NCI-H1105 (cell line): ENCODE measurements around the gene LRMDA.

ENCODE experiments used
- DNase-seq: peaks from one replicate; lab custom pipeline; 2025; lab: John Stamatoyannopoulos, UW

Gene LRMDA

GRCh38 chr10:76305930-76306615 is 874.6 kb downstream of the LRMDA start:
- DNase-seq, result no peak

GRCh38 chr10:76306856-76307255 is 875.4 kb downstream of the LRMDA start:
- no peak for DNase-seq

- no peak for DNase-seq
Observed at GRCh38 chr10:76309070-76309469, 877.6 kb downstream of the LRMDA start.

- DNase-seq, result no peak
Observed at GRCh38 chr10:76309741-76310587, 878.5 kb downstream of the LRMDA start.

- no peak for DNase-seq
Observed at GRCh38 chr10:76310588-76311080, 879.2 kb downstream of the LRMDA start.

GRCh38 chr10:76311752-76312636 is 880.6 kb downstream of the LRMDA start:
- DNase-seq, result no peak

- no peak for DNase-seq
Observed at GRCh38 chr10:76315240-76315639, 883.8 kb downstream of the LRMDA start.

GRCh38 chr10:76316234-76316633 is 884.8 kb downstream of the LRMDA start:
- DNase-seq, result no peak

GRCh38 chr10:76317078-76317477 is 885.7 kb downstream of the LRMDA start:
- no peak for DNase-seq

- DNase-seq, result no peak
Observed at GRCh38 chr10:76318211-76318610, 886.8 kb downstream of the LRMDA start.

GRCh38 chr10:76319661-76320060 is 888.2 kb downstream of the LRMDA start:
- DNase-seq, result no peak

- DNase-seq, result no peak
Observed at GRCh38 chr10:76324283-76324682, 892.9 kb downstream of the LRMDA start.

- no peak for DNase-seq
Observed at GRCh38 chr10:76327441-76327840, 896.0 kb downstream of the LRMDA start.

- DNase-seq, result no peak
Observed at GRCh38 chr10:76328348-76328747, 896.9 kb downstream of the LRMDA start.

- no peak for DNase-seq
Observed at GRCh38 chr10:76329891-76330575, 898.6 kb downstream of the LRMDA start.

- DNase-seq, result no peak
Observed at GRCh38 chr10:76331742-76332141, 900.3 kb downstream of the LRMDA start.

GRCh38 chr10:76333326-76333725 is 901.9 kb downstream of the LRMDA start:
- DNase-seq, result no peak

GRCh38 chr10:76333796-76334195 is 902.4 kb downstream of the LRMDA start:
- DNase-seq, result no peak

- DNase-seq, result no peak
Observed at GRCh38 chr10:76334255-76334654, 902.8 kb downstream of the LRMDA start.

GRCh38 chr10:76336213-76336963 is 905.0 kb downstream of the LRMDA start:
- no peak for DNase-seq

GRCh38 chr10:76337641-76338040 is 906.2 kb downstream of the LRMDA start:
- DNase-seq, result no peak
